Skeletal muscle satellite cell (primary cell): ENCODE results near the gene PCGF3.

Experiments used
- H3K27me3 ChIP-seq: 2 replicates; pipeline ENCODE4 v1.7.0; 2013; ENCODE audit warnings: low read length; ENCODE audit not compliant: control insufficient read depth, insufficient read depth
- H3K36me3 ChIP-seq: 2 replicates; pipeline ENCODE4 v1.7.0; 2013; ENCODE audit warnings: mild to moderate bottlenecking, control low read depth, low read length; ENCODE audit not compliant: insufficient read depth
- H3K4me1 ChIP-seq: 2 replicates; pipeline ENCODE4 v1.7.0; 2013; ENCODE audit warnings: low read length; ENCODE audit not compliant: control insufficient read depth, insufficient read depth
- H3K4me2 ChIP-seq: 2 replicates; pipeline ENCODE4 v1.7.0; 2013; ENCODE audit warnings: mild to moderate bottlenecking, low read length
- H3K4me3 ChIP-seq: 2 replicates; pipeline ENCODE4 v1.7.0; 2013; ENCODE audit warnings: low read length
- H3K9ac ChIP-seq: 2 replicates; pipeline ENCODE4 v1.7.0; 2013; ENCODE audit warnings: mild to moderate bottlenecking, low read depth, low read length, moderate library complexity
- H3K9me3 ChIP-seq: replicated peaks from 2 replicates; pipeline ENCODE4 v1.7.0; 2013; ENCODE audit warnings: mild to moderate bottlenecking, control low read depth, low read length

PCGF3 gene

GRCh38 chr4:712916-713632 is 7.4 kb downstream of the PCGF3 start:
- Histone ChIP-seq H3K9ac (no peak overlapping the region), H3K4me1 (peaks cover 16% of the 10 kb centered on the region), H3K4me2 (no peak overlapping the region), H3K4me3 (no peak overlapping the region), H3K36me3 (peaks cover 10% of the 10 kb centered on the region), H3K27me3 (no peaks in the 10 kb centered on the region), H3K9me3 (no peaks in the 10 kb centered on the region)

- H3K36me3 ChIP-seq: peaks cover 10% of the 10 kb centered on the region
- H3K27me3 ChIP-seq: no peaks in the 10 kb centered on the region
- no peak overlapping the region for H3K4me3 ChIP-seq
- no peak overlapping the region for H3K9ac ChIP-seq
- H3K4me2 ChIP-seq: no peak overlapping the region
- H3K9me3 ChIP-seq: no peaks in the 10 kb centered on the region
- H3K4me1 ChIP-seq: peaks cover 9% of the 10 kb centered on the region
These were observed 8.5 kb downstream of the PCGF3 start for GRCh38 chr4:714087-714486.

GRCh38 chr4:717601-718320 is 12.1 kb downstream of the PCGF3 start:
- H3K4me2 ChIP-seq: no peak overlapping the region
- no peak overlapping the region for H3K4me3 ChIP-seq
- peaks cover 24% of the 10 kb centered on the region for H3K4me1 ChIP-seq
- H3K27me3 ChIP-seq: no peaks in the 10 kb centered on the region
- peaks cover 10% of the 10 kb centered on the region for H3K36me3 ChIP-seq
- H3K9ac ChIP-seq: no peak overlapping the region
- no peaks in the 10 kb centered on the region for H3K9me3 ChIP-seq

GRCh38 chr4:718460-718859 is 12.8 kb downstream of the PCGF3 start:
- Histone ChIP-seq H3K27me3 (no peaks in the 10 kb centered on the region), H3K9me3 (no peaks in the 10 kb centered on the region), H3K36me3 (peaks cover 15% of the 10 kb centered on the region), H3K4me2 (no peak overlapping the region), H3K9ac (no peak overlapping the region), H3K4me1 (peaks cover 29% of the 10 kb centered on the region), H3K4me3 (no peak overlapping the region)

- Histone ChIP-seq H3K27me3 (no peaks in the 10 kb centered on the region), H3K4me1 (peaks cover 39% of the 10 kb centered on the region), H3K36me3 (peaks cover 6% of the 10 kb centered on the region), H3K9ac (peak overlapping the region; percentile 48), H3K4me2 (peak overlapping the region; percentile 73), H3K4me3 (no peak overlapping the region), H3K9me3 (no peaks in the 10 kb centered on the region)
These were observed 14.7 kb downstream of the PCGF3 start for GRCh38 chr4:720111-720860.

- peaks cover 50% of the 10 kb centered on the region for H3K4me1 ChIP-seq
- peak overlapping the region; percentile 73 for H3K4me2 ChIP-seq
- no peaks in the 10 kb centered on the region for H3K27me3 ChIP-seq
- H3K4me3 ChIP-seq: peak overlapping the region; percentile 48
- peak overlapping the region; percentile 48 for H3K9ac ChIP-seq
- H3K9me3 ChIP-seq: no peaks in the 10 kb centered on the region
- peaks cover 6% of the 10 kb centered on the region for H3K36me3 ChIP-seq
These were observed 15.9 kb downstream of the PCGF3 start for GRCh38 chr4:721261-722168.

- peaks cover 6% of the 10 kb centered on the region for H3K36me3 ChIP-seq
- H3K4me1 ChIP-seq: peaks cover 57% of the 10 kb centered on the region
- peak overlapping the region; percentile 73 for H3K4me2 ChIP-seq
- no peaks in the 10 kb centered on the region for H3K27me3 ChIP-seq
- no peak overlapping the region for H3K4me3 ChIP-seq
- H3K9me3 ChIP-seq: no peaks in the 10 kb centered on the region
- no peak overlapping the region for H3K9ac ChIP-seq
These were observed 16.6 kb downstream of the PCGF3 start for GRCh38 chr4:722169-722725.

- peak overlapping the region; percentile 65 for H3K9ac ChIP-seq
- no peaks in the 10 kb centered on the region for H3K27me3 ChIP-seq
- peak overlapping the region; percentile 65 for H3K4me2 ChIP-seq
- H3K4me3 ChIP-seq: no peak overlapping the region
- H3K4me1 ChIP-seq: peaks cover 63% of the 10 kb centered on the region
- peaks cover 6% of the 10 kb centered on the region for H3K36me3 ChIP-seq
- H3K9me3 ChIP-seq: no peaks in the 10 kb centered on the region
These were observed 17.3 kb downstream of the PCGF3 start for GRCh38 chr4:722851-723360.

GRCh38 chr4:723751-724530 is 18.3 kb downstream of the PCGF3 start:
- Histone ChIP-seq H3K9me3 (no peaks in the 10 kb centered on the region), H3K36me3 (peaks cover 11% of the 10 kb centered on the region), H3K4me3 (peak overlapping the region; percentile 30), H3K4me1 (peaks cover 69% of the 10 kb centered on the region), H3K4me2 (peak overlapping the region; percentile 65), H3K27me3 (no peaks in the 10 kb centered on the region), H3K9ac (peak overlapping the region; percentile 65)
